Vagina (tissue), 2 donors: ENCODE measurements around the gene S100B.

Experiments
- CTCF ChIP-seq, 3 experiments: fragments of 450-650 bp in 2 of 3; fragments of 200-600 bp in 1 of 3; sonication (generic) in 1 of 3; IDR thresholded peaks; one replicate each; pipeline ENCODE4 v1.5.1; 2017 to 2019; ENCODE audit warnings: antibody characterized with exemption in 3 of 3, mild to moderate bottlenecking in 2 of 3, moderate library complexity in 2 of 3
- POLR2A ChIP-seq, 2 donors: fragments of 450-650 bp; IDR thresholded peaks; one replicate each; pipeline ENCODE4 v1.6.1; 2017; ENCODE audit warnings: antibody characterized with exemption in 2 of 2, mild to moderate bottlenecking in 2 of 2, moderate library complexity in 2 of 2
- POLR2AphosphoS5 ChIP-seq, 2 donors: sonication (generic); formaldehyde crosslinking; IDR thresholded peaks; one replicate each; pipeline ENCODE4 v1.9.0; 2017; ENCODE audit warnings: antibody characterized with exemption in 2 of 2, mild to moderate bottlenecking in 2 of 2, low read depth in 1 of 2; ENCODE audit not compliant: insufficient read depth in 1 of 2

- TF ChIP-seq CTCF (IDR thresholded peaks at IDR 0.05) (no peak), POLR2AphosphoS5 (IDR thresholded peaks at IDR 0.05; ENCODE audit: insufficient read depth in 1 of 2, low read depth in 1 of 2) (no peak), POLR2A (IDR thresholded peaks at IDR 0.05) (no peak)
These were observed 7.0 kb downstream of the S100B start for GRCh38 chr21:46597896-46598343.
